NCI-H345 treated with DMSO at 0.1 percent for 48 hours (cell line): ENCODE data around the gene SERINC1.

Experiments used
- DNase-seq: peaks from one replicate; lab custom pipeline; 2025; ENCODE audit not compliant: unreplicated experiment; lab: John Stamatoyannopoulos, UW

SERINC1 gene

GRCh38 chr6:122394016-122394415, 77.6 kb downstream of the SERINC1 start:
- no peak for DNase-seq

GRCh38 chr6:122393351-122393896, 78.2 kb downstream of the SERINC1 start:
- no peak for DNase-seq
